CD14-positive monocyte (primary cell): ENCODE results near the gene MAPK14. TPM values are rescaled to one million over a fixed set of nuclear protein-coding genes. Genes with fewer than 3 reads are reported as not detected.

Experiments used
- DNase-seq, 3 donors: peaks; one replicate each; pipeline ENCODE4 v3.0.0-alpha.2; 2011 to 2022
- H2AFZ ChIP-seq: 2 replicates; pipeline ENCODE4 v1.6.0; 2012; ENCODE audit warnings: mild to moderate bottlenecking, low read depth, low read length, inconsistent platforms; ENCODE audit not compliant: insufficient read depth, poor library complexity, severe bottlenecking
- H3K27ac ChIP-seq, 2 donors: 1 replicate in 1 of 2; 2 replicates in 1 of 2; pipeline ENCODE4 v1.5.1; 2012 to 2013; ENCODE audit warnings: low read length in 2 of 2, control low read depth in 1 of 2, inconsistent platforms in 1 of 2, low read depth in 1 of 2, mild to moderate bottlenecking in 1 of 2
- H3K27me3 ChIP-seq, 2 donors: one replicate each; pipeline versions ENCODE4 v1.6.0 to v1.6.1; 2011 to 2013; ENCODE audit warnings: low read length in 2 of 2; ENCODE audit not compliant: control insufficient read depth in 2 of 2, insufficient read depth in 2 of 2
- H3K36me3 ChIP-seq, 2 donors: replicated peaks in 1 of 2; 1 replicate in 1 of 2; 2 replicates in 1 of 2; pipeline versions ENCODE4 v1.5.1 to v1.6.1; 2012 to 2013; ENCODE audit warnings: low read length in 2 of 2, control low read depth in 1 of 2, inconsistent platforms in 1 of 2, mild to moderate bottlenecking in 1 of 2; ENCODE audit not compliant: insufficient read depth in 2 of 2, control insufficient read depth in 1 of 2
- H3K4me1 ChIP-seq, 2 donors: 1 replicate in 1 of 2; 2 replicates in 1 of 2; pipeline versions ENCODE4 v1.5.1 to v1.6.1; 2012 to 2013; ENCODE audit warnings: low read length in 2 of 2, control low read depth in 1 of 2, inconsistent platforms in 1 of 2, mild to moderate bottlenecking in 1 of 2, moderate library complexity in 1 of 2; ENCODE audit not compliant: insufficient read depth in 2 of 2, control insufficient read depth in 1 of 2
- H3K4me2 ChIP-seq: replicated peaks from 2 replicates; pipeline ENCODE3; 2012; ENCODE audit warnings: low read length, moderate library complexity, mild to moderate bottlenecking; ENCODE audit not compliant: poor library complexity, severe bottlenecking; ENCODE audit errors: extremely low read depth
- H3K4me3 ChIP-seq, 3 experiments: fragments of 200-600 bp in 1 of 3; sonication (generic) in 1 of 3; replicated peaks in 1 of 3; 1 replicate in 2 of 3; 2 replicates in 1 of 3; pipeline ENCODE4 v1.5.1; 2011 to 2013; ENCODE audit warnings: low read length in 3 of 3, mild to moderate bottlenecking in 3 of 3, control low read depth in 2 of 3, low read depth in 2 of 3, inconsistent platforms in 1 of 3, moderate library complexity in 1 of 3
- H3K79me2 ChIP-seq: 2 replicates; pipeline ENCODE4 v1.6.0; 2012; ENCODE audit warnings: mild to moderate bottlenecking, control low read depth, inconsistent platforms, low read length, moderate library complexity; ENCODE audit not compliant: insufficient read depth
- H3K9ac ChIP-seq: 2 replicates; pipeline ENCODE4 v1.6.0; 2017; ENCODE audit warnings: low read length, mild to moderate bottlenecking; ENCODE audit not compliant: insufficient read depth, poor library complexity, severe bottlenecking
- H3K9me3 ChIP-seq, 2 donors: replicated peaks in 1 of 2; 1 replicate in 1 of 2; 2 replicates in 1 of 2; pipeline versions ENCODE4 v1.5.1 to v1.6.1; 2012 to 2013; ENCODE audit warnings: low read length in 2 of 2, control low read depth in 1 of 2; ENCODE audit not compliant: control insufficient read depth in 1 of 2, insufficient read depth in 1 of 2
- H4K20me1 ChIP-seq: 2 replicates; pipeline ENCODE4 v1.6.0; 2012; ENCODE audit warnings: mild to moderate bottlenecking, low read length, control low read depth, moderate library complexity; ENCODE audit not compliant: insufficient read depth
- H3K27ac Mint-ChIP-seq, 7 donors: one replicate each; pipeline ENCODE4 v1.8.0; 2020; ENCODE audit warnings: mild to moderate bottlenecking in 7 of 7, mixed read lengths in 7 of 7, moderate library complexity in 6 of 7, inconsistent platforms in 2 of 7
- H3K27me3 Mint-ChIP-seq, 3 donors: one replicate each; pipeline ENCODE4 v1.8.0; 2021 to 2022; ENCODE audit warnings: low read depth in 3 of 3, mild to moderate bottlenecking in 3 of 3, mixed read lengths in 3 of 3, moderate library complexity in 3 of 3, inconsistent platforms in 1 of 3
- H3K36me3 Mint-ChIP-seq, 2 donors: one replicate each; pipeline ENCODE4 v1.8.0; 2020; ENCODE audit warnings: mixed read lengths in 2 of 2, inconsistent platforms in 1 of 2, mild to moderate bottlenecking in 1 of 2
- H3K4me1 Mint-ChIP-seq: one replicate; pipeline ENCODE4 v1.8.0; 2020; ENCODE audit warnings: mild to moderate bottlenecking, mixed read lengths
- H3K4me3 Mint-ChIP-seq, 2 donors: one replicate each; pipeline ENCODE4 v1.8.0; 2020; ENCODE audit warnings: mild to moderate bottlenecking in 2 of 2, mixed read lengths in 2 of 2, moderate library complexity in 1 of 2
- H3K9me3 Mint-ChIP-seq, 7 donors: one replicate each; pipeline ENCODE4 v1.8.0; 2020 to 2022; ENCODE audit warnings: mixed read lengths in 7 of 7, mild to moderate bottlenecking in 6 of 7, moderate library complexity in 6 of 7, inconsistent platforms in 2 of 7
- WGBS: methylation state at CpG from one replicate; pipeline ENCODE4 v1.1.5; 2013; ENCODE audit warnings: missing lambda C conversion rate; ENCODE audit not compliant: insufficient coverage; 5-methylcytosine and 5-hydroxymethylcytosine counted together
- intact Hi-C, 2 donors: fragments of 100-400 bp; cut with micrococcal nuclease; formaldehyde crosslinking; loops; one replicate each; pipeline versions ENCODE4 v1.15.0 to v1.15.1; 2023
- polyA plus RNA-seq, 3 donors: library from polyadenylated mRNA; depleted of rRNA in 1 of 3; unstranded in 2 of 3; stranded (reverse) in 1 of 3; fragments of 300-500 nt in 2 of 3; fragments of >200 nt in 1 of 3; fragmentation: Illumina TruSeq in 2 of 3; gene quantifications; 1 replicate in 2 of 3; 2 replicates in 1 of 3; pipeline ENCODE4 v1.2.3, GENCODE V29; 2012 to 2021
- TF ChIP-seq, protein P1 (sequence below): fragments of 200-600 bp; IDR thresholded peaks from one replicate; pipeline ENCODE4 v1.8.0; 2022; ENCODE audit warnings: antibody characterized with exemption, mild to moderate bottlenecking

MAPK14 gene
- polyA plus RNA-seq, 3 donors = 56.6 to 96.6 (median 83.7) TPM

- H3K27ac Mint-ChIP-seq = no peak overlapping the region
- H3K4me1 ChIP-seq = peaks cover 66 to 69% of the 10 kb centered on the region in 2 donors
Observed at GRCh38 chr6:36145495-36145894, 117.9 kb downstream of the MAPK14 start.

GRCh38 chr6:36147294-36147693 lies 119.7 kb downstream of the MAPK14 start:
- peak overlapping the region; percentile 12 to 30 for H3K27ac ChIP-seq
- peaks cover 48 to 53% of the 10 kb centered on the region in 2 donors for H3K4me1 ChIP-seq
- Mint-ChIP-seq H3K36me3 (peaks cover 0 to 2% of the 10 kb centered on the region in 2 donors), H3K27me3 (peaks cover 2 to 9% (median 7%) of the 10 kb centered on the region in 3 donors), H3K4me3 (peak overlapping the region; percentile 52 to 82), H3K4me1 (peaks cover 51% of the 10 kb centered on the region), H3K9me3 (peaks cover 0 to 9% (median 3%) of the 10 kb centered on the region in 7 donors), H3K27ac (peak overlapping the region in 6 of 7 donors; percentile 54 to 84 (median 72))
- H3K36me3 ChIP-seq = no peaks in the 10 kb centered on the region
- H2AFZ ChIP-seq = no peak overlapping the region
- peak overlapping the region; percentile 60 for H3K4me2 ChIP-seq
- H3K27me3 ChIP-seq = no peaks in the 10 kb centered on the region
- H3K79me2 ChIP-seq = no peaks in the 10 kb centered on the region
- H3K4me3 ChIP-seq = peak overlapping the region in 1 of 3 experiments; percentile 44
- peaks cover 0 to 5% of the 10 kb centered on the region in 2 donors for H3K9me3 ChIP-seq
- no peaks in the 10 kb centered on the region for H4K20me1 ChIP-seq
- TF ChIP-seq, protein P1, sequence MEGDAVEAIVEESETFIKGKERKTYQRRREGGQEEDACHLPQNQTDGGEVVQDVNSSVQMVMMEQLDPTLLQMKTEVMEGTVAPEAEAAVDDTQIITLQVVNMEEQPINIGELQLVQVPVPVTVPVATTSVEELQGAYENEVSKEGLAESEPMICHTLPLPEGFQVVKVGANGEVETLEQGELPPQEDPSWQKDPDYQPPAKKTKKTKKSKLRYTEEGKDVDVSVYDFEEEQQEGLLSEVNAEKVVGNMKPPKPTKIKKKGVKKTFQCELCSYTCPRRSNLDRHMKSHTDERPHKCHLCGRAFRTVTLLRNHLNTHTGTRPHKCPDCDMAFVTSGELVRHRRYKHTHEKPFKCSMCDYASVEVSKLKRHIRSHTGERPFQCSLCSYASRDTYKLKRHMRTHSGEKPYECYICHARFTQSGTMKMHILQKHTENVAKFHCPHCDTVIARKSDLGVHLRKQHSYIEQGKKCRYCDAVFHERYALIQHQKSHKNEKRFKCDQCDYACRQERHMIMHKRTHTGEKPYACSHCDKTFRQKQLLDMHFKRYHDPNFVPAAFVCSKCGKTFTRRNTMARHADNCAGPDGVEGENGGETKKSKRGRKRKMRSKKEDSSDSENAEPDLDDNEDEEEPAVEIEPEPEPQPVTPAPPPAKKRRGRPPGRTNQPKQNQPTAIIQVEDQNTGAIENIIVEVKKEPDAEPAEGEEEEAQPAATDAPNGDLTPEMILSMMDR = no peak
- intact Hi-C loops = loop anchor here in 1 of 2 donors (5.0 kb wide), 1 partner anchor 35 kb away; no protein-coding TSS in a partner anchor
- WGBS = 69% methylated on average over 3 of the region's 3 CpGs
- peak in 2 of 3 donors; percentile 37 to 38 for DNase-seq
- H3K9ac ChIP-seq = no peak overlapping the region

More at GRCh38 chr6:36145495-36145894, 117.9 kb downstream of the MAPK14 start:
- H3K27me3 Mint-ChIP-seq = peaks cover 3 to 7% (median 7%) of the 10 kb centered on the region in 3 donors
- 97% methylated on average over 3 of the region's 4 CpGs for WGBS
- no peak overlapping the region for H3K4me2 ChIP-seq
- no peaks in the 10 kb centered on the region for H3K79me2 ChIP-seq
- peaks cover 0 to 8% of the 10 kb centered on the region in 2 donors for H3K36me3 Mint-ChIP-seq
- H3K36me3 ChIP-seq = no peaks in the 10 kb centered on the region
- no peaks in the 10 kb centered on the region for H3K27me3 ChIP-seq
- H3K4me3 ChIP-seq = no peak overlapping the region
- peaks cover 0 to 9% (median 4%) of the 10 kb centered on the region in 7 donors for H3K9me3 Mint-ChIP-seq
- TF ChIP-seq, protein P1 = no peak
- no peak overlapping the region for H3K9ac ChIP-seq
- H3K27ac ChIP-seq = no peak overlapping the region
- H3K4me1 Mint-ChIP-seq = peaks cover 66% of the 10 kb centered on the region
- no peak overlapping the region for H3K4me3 Mint-ChIP-seq
- no peak overlapping the region for H2AFZ ChIP-seq
- DNase-seq = no peak
- peaks cover 0 to 5% of the 10 kb centered on the region in 2 donors for H3K9me3 ChIP-seq
- H4K20me1 ChIP-seq = no peaks in the 10 kb centered on the region
- intact Hi-C loops = loop anchor here in 1 of 2 donors (5.0 kb wide), 1 partner anchor 37 kb away; no protein-coding TSS in a partner anchor
